Measurements from ENCODE around the gene PDSS2.

- TF ChIP-seq CTCF (IDR thresholded peaks at IDR 0.05) (no peak), POLR2A (IDR thresholded peaks at IDR 0.05) (no peak)
Measured at GRCh38 chr6:107110200-107110599, 349.2 kb downstream of the PDSS2 start.

All from heart left ventricle (tissue), 13 donors.